HG02970 (cell line): ENCODE data around the gene CEP76.
"Not testable (repeated sequence)": the region's sequence is repeated elsewhere in the genome, so short reads cannot be mapped to it uniquely, and the experiment has no call there.

Experiments
- ATAC-seq: cut with Tn5 transposase; IDR thresholded peaks from one replicate; pipeline ENCODE4 v1.9.1; 2021; ENCODE audit warnings: mild to moderate bottlenecking, moderate library complexity, moderate number of reproducible peaks; ENCODE audit not compliant: unreplicated experiment, low FRiP score

Gene CEP76

GRCh38 chr18:12645254-12645653, 57.3 kb downstream of the CEP76 start:
- no peak for ATAC-seq

- not testable (repeated sequence) for ATAC-seq
Measured at GRCh38 chr18:12643756-12644155, 58.8 kb downstream of the CEP76 start.

- no peak for ATAC-seq
Measured at GRCh38 chr18:12640881-12641200, 61.7 kb downstream of the CEP76 start.

GRCh38 chr18:12639990-12640880, 62.3 kb downstream of the CEP76 start:
- no peak for ATAC-seq

- ATAC-seq: no peak
Measured at GRCh38 chr18:12638644-12639124, 63.8 kb downstream of the CEP76 start.

GRCh38 chr18:12637901-12638643, 64.5 kb downstream of the CEP76 start:
- ATAC-seq: no peak

- no peak for ATAC-seq
Measured at GRCh38 chr18:12637393-12637792, 65.1 kb downstream of the CEP76 start.

- ATAC-seq: no peak
Measured at GRCh38 chr18:12631831-12632477, 70.6 kb downstream of the CEP76 start.

GRCh38 chr18:12630136-12630535, 72.4 kb downstream of the CEP76 start:
- no peak for ATAC-seq

GRCh38 chr18:12628706-12629702, 73.5 kb downstream of the CEP76 start:
- no peak for ATAC-seq

- not testable (repeated sequence) for ATAC-seq
Measured at GRCh38 chr18:12627199-12627598, 75.3 kb downstream of the CEP76 start.

- ATAC-seq: no peak
Measured at GRCh38 chr18:12625241-12625640, 77.3 kb downstream of the CEP76 start.
